Neural progenitor cell (in vitro differentiated cells): Measurements from ENCODE around the gene UQCR11. TPM values are rescaled to one million over a fixed set of nuclear protein-coding genes. Genes with fewer than 3 reads are reported as not detected.

Experiments
- DNase-seq: peaks from one replicate; pipeline ENCODE4 v3.0.0-alpha.2; 2016; ENCODE audit warnings: low spot score
- H2AFZ ChIP-seq: fragments of 200-600 bp; sonication (generic); replicated peaks from 2 replicates; pipeline ENCODE4 v1.6.1; 2016; ENCODE audit warnings: antibody characterized with exemption
- H3F3A ChIP-seq: fragments of 200-600 bp; sonication (generic); 2 replicates; pipeline ENCODE4 v1.6.1; 2016; ENCODE audit warnings: antibody characterized with exemption, low read depth
- H3K27ac ChIP-seq: fragments of 200-600 bp; sonication (generic); 2 replicates; pipeline ENCODE4 v1.5.1; 2016; ENCODE audit warnings: mild to moderate bottlenecking
- H3K27me3 ChIP-seq: fragments of 200-600 bp; sonication (generic); 2 replicates; pipeline ENCODE4 v1.6.1; 2016; ENCODE audit warnings: mild to moderate bottlenecking, moderate library complexity
- H3K36me3 ChIP-seq: fragments of 200-600 bp; sonication (generic); 2 replicates; pipeline ENCODE4 v1.5.1; 2016
- H3K4me1 ChIP-seq: fragments of 200-600 bp; sonication (generic); 2 replicates; pipeline ENCODE4 v1.6.1; 2016; ENCODE audit warnings: mixed run types
- H3K4me2 ChIP-seq: fragments of 200-600 bp; sonication (generic); 2 replicates; pipeline ENCODE4 v1.6.1; 2016
- H3K4me3 ChIP-seq: fragments of 200-600 bp; sonication (generic); 2 replicates; pipeline ENCODE4 v1.5.1; 2016
- H3K79me2 ChIP-seq: fragments of 200-600 bp; sonication (generic); 2 replicates; pipeline ENCODE4 v1.6.1; 2016; ENCODE audit warnings: low read depth
- H3K9ac ChIP-seq: fragments of 200-600 bp; sonication (generic); 2 replicates; pipeline ENCODE4 v1.6.1; 2016
- H3K9me3 ChIP-seq: fragments of 200-600 bp; sonication (generic); 2 replicates; pipeline ENCODE4 v1.5.1; 2016; ENCODE audit warnings: low read depth
- H4K20me1 ChIP-seq: fragments of 200-600 bp; sonication (generic); 2 replicates; pipeline ENCODE4 v1.6.1; 2016; ENCODE audit warnings: low read depth
- H3K27ac Mint-ChIP-seq: 3 replicates; pipeline ENCODE4 v1.8.0; 2021; ENCODE audit warnings: mixed read lengths
- H3K27me3 Mint-ChIP-seq: 2 replicates; pipeline ENCODE4 v1.8.0; 2022; ENCODE audit warnings: low read depth, mild to moderate bottlenecking, inconsistent platforms, moderate library complexity, mixed read lengths; ENCODE audit not compliant: insufficient read depth
- H3K36me3 Mint-ChIP-seq: 3 replicates; pipeline ENCODE4 v1.8.0; 2021; ENCODE audit warnings: mixed read lengths
- H3K4me1 Mint-ChIP-seq: 3 replicates; pipeline ENCODE4 v1.8.0; 2021; ENCODE audit warnings: mixed read lengths
- H3K4me3 Mint-ChIP-seq: 3 replicates; pipeline ENCODE4 v1.8.0; 2021; ENCODE audit warnings: mild to moderate bottlenecking, moderate library complexity, mixed read lengths
- H3K9me3 Mint-ChIP-seq: 3 replicates; pipeline ENCODE4 v1.8.0; 2020; ENCODE audit warnings: mixed read lengths
- EZH2 ChIP-seq: fragments of 200-600 bp; sonication (generic); IDR thresholded peaks from 2 replicates; pipeline ENCODE4 v1.6.1; 2017; ENCODE audit warnings: antibody characterized with exemption, mild to moderate bottlenecking, moderate library complexity
- EZH2phosphoT487 ChIP-seq: fragments of 200-600 bp; sonication (generic); IDR thresholded peaks from 2 replicates; pipeline ENCODE4 v1.6.1; 2017; ENCODE audit warnings: antibody characterized with exemption
- total RNA-seq: library from RNA; depleted of rRNA; stranded (reverse); fragments of >200 nt; gene quantifications from 2 replicates; pipeline ENCODE4 v1.2.3, GENCODE V29; 2015; ENCODE audit warnings: low replicate concordance
- TF ChIP-seq, protein P1 (sequence below): fragments of 200-600 bp; sonication (generic); IDR thresholded peaks from 2 replicates; pipeline ENCODE4 v1.5.1; 2017; ENCODE audit warnings: antibody characterized with exemption, mild to moderate bottlenecking

Gene UQCR11
- total RNA-seq, 1 donor from 2014 or later = 37.4 TPM

DNA sequence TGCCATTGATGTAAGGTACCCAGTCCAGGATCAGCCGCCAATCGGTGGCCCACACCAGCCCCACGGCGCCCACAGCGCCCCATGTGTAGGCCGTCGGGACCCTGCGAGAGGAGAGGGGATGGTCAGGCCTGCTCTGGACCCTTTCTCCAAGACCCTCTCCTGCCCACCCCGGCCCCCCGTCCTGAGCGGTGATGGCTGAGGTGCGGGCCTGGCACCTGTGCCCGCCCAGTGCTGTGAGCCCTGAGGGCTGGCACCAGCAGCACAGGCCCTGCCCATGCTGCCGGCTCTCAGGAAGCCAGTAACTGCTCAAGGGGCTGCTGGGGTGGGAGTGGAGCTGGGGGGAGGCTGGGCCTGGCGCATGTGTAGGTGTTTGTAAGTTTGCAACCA, 5.8 kb downstream of the UQCR11 start:
- Histone ChIP-seq H2AFZ (no peak overlapping the region), H3K36me3 (no peaks in the 10 kb centered on the region), H4K20me1 (peaks cover 59% of the 10 kb centered on the region), H3K4me1 (peaks cover 5% of the 10 kb centered on the region), H3K79me2 (peaks cover 57% of the 10 kb centered on the region), H3K9ac (no peak overlapping the region), H3K27me3 (no peaks in the 10 kb centered on the region), H3F3A (peaks cover 9% of the 10 kb centered on the region), H3K27ac (no peak overlapping the region), H3K4me2 (no peak overlapping the region), H3K9me3 (no peaks in the 10 kb centered on the region), H3K4me3 (no peak overlapping the region)
- Mint-ChIP-seq H3K27me3 (peaks cover 11% of the 10 kb centered on the region), H3K9me3 (no peaks in the 10 kb centered on the region), H3K27ac (no peak overlapping the region), H3K4me1 (peaks cover 11% of the 10 kb centered on the region), H3K4me3 (no peak overlapping the region), H3K36me3 (peaks cover 12% of the 10 kb centered on the region)
- DNase-seq = no peak
- TF ChIP-seq EZH2phosphoT487 = no peak
- no peak for TF ChIP-seq EZH2
- TF ChIP-seq, protein P1, sequence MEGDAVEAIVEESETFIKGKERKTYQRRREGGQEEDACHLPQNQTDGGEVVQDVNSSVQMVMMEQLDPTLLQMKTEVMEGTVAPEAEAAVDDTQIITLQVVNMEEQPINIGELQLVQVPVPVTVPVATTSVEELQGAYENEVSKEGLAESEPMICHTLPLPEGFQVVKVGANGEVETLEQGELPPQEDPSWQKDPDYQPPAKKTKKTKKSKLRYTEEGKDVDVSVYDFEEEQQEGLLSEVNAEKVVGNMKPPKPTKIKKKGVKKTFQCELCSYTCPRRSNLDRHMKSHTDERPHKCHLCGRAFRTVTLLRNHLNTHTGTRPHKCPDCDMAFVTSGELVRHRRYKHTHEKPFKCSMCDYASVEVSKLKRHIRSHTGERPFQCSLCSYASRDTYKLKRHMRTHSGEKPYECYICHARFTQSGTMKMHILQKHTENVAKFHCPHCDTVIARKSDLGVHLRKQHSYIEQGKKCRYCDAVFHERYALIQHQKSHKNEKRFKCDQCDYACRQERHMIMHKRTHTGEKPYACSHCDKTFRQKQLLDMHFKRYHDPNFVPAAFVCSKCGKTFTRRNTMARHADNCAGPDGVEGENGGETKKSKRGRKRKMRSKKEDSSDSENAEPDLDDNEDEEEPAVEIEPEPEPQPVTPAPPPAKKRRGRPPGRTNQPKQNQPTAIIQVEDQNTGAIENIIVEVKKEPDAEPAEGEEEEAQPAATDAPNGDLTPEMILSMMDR = no peak

DNA sequence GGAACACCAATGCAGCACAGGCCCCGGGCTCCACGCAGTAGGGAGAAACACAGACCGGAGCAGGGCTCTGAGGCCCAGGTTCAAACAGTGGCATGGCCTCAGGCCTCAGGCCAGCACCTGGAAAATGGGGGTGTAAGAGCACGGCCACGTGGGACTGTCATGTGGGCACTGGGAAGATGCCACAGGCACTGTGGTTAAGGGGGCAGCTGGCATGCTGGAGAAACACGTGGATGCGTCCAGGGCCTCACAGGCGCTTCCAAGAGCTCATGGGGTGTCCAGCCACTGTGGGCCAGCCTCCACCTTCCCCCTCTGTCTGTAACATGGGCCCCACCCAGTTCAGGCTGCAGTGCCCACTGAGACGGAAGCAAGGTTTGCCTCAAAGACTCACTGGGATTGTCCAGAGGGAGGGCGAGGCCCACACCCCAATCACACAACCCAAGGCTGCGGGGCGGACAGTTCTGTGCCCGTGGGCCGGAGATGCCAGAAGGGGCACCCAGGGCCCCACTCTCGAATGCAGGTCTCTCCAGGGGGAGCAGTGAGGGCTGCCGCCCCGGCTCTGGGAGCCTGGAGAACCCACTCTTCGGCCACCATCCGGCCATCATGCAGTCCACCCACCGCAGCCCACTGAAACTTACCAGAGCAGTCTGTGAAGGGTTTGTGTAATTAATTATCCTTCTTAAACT, 6.3 kb downstream of the UQCR11 start:
- H3K4me1 ChIP-seq = peaks cover under 1% of the 10 kb centered on the region
- H3K9me3 ChIP-seq = no peaks in the 10 kb centered on the region
- H3K36me3 Mint-ChIP-seq = peaks cover 12% of the 10 kb centered on the region
- H3K36me3 ChIP-seq = no peaks in the 10 kb centered on the region
- peaks cover 9% of the 10 kb centered on the region for H3K27me3 Mint-ChIP-seq
- H3K9me3 Mint-ChIP-seq = no peaks in the 10 kb centered on the region
- TF ChIP-seq EZH2 (no peak), EZH2phosphoT487 (no peak)
- TF ChIP-seq, protein P1 = no peak
- no peak overlapping the region for H3K27ac Mint-ChIP-seq
- no peak overlapping the region for H2AFZ ChIP-seq
- no peak overlapping the region for H3K4me2 ChIP-seq
- no peak for DNase-seq
- H3K27ac ChIP-seq = no peak overlapping the region
- no peak overlapping the region for H3K4me3 ChIP-seq
- no peaks in the 10 kb centered on the region for H3K27me3 ChIP-seq
- peaks cover 54% of the 10 kb centered on the region for H4K20me1 ChIP-seq
- peaks cover 52% of the 10 kb centered on the region for H3K79me2 ChIP-seq
- H3K9ac ChIP-seq = no peak overlapping the region
- peaks cover 8% of the 10 kb centered on the region for H3K4me1 Mint-ChIP-seq
- peaks cover 14% of the 10 kb centered on the region for H3F3A ChIP-seq
- no peak overlapping the region for H3K4me3 Mint-ChIP-seq

DNA sequence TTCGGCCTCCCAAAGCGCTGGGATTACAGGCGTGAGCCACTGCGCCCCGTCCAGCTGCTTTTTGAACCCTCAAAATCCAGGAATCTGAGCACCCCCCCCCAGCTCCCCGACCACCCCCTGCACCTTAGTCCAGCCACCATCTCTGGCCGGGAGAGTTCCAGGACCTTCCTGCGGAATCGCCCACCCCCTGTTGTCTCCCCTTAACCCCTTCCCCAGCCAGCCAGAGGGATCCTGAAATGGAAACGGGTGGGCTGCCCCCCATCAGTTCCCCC, 11.8 kb downstream of the UQCR11 start:
- Histone ChIP-seq H3K4me3 (peak overlapping the region; percentile 60), H2AFZ (no peak overlapping the region), H3K36me3 (no peaks in the 10 kb centered on the region), H3K27ac (no peak overlapping the region), H3K79me2 (peaks cover 36% of the 10 kb centered on the region), H3F3A (peaks cover 44% of the 10 kb centered on the region), H3K9me3 (no peaks in the 10 kb centered on the region), H4K20me1 (peaks cover 35% of the 10 kb centered on the region), H3K27me3 (no peaks in the 10 kb centered on the region), H3K4me1 (peaks cover 15% of the 10 kb centered on the region), H3K9ac (no peak overlapping the region), H3K4me2 (peak overlapping the region; percentile 98)
- Mint-ChIP-seq H3K4me1 (peaks cover 16% of the 10 kb centered on the region), H3K4me3 (peak overlapping the region; percentile 88), H3K27ac (no peak overlapping the region), H3K9me3 (no peaks in the 10 kb centered on the region), H3K36me3 (peaks cover 15% of the 10 kb centered on the region), H3K27me3 (peaks cover 5% of the 10 kb centered on the region)
- DNase-seq = no peak
- TF ChIP-seq, protein P1 = no peak
- TF ChIP-seq EZH2 (no peak), EZH2phosphoT487 (no peak)
